ENCODE data around the gene IL34. TPM values are rescaled to one million over a fixed set of nuclear protein-coding genes. Genes with fewer than 3 reads are reported as not detected.
A peak's percentile ranks its signal among the peaks of the same experiment; 100 is the strongest.

The IL34 gene
- total and polyA plus RNA-seq, 9 donors: 6.2 to 10.9 (median 8.1) TPM

- WGBS (ENCODE audit: insufficient coverage): 72% methylated on average over 6 of the region's 14 CpGs
- Histone ChIP-seq H3K4me1 (ENCODE audit: control insufficient read depth, insufficient read depth, low read length) (peaks cover 66% of the 10 kb centered on the region), H3K9me3 (replicated peaks; ENCODE audit: control insufficient read depth, low read depth, low read length) (no peaks in the 10 kb centered on the region), H3K27me3 (ENCODE audit: control insufficient read depth, insufficient read depth, low read length) (no peaks in the 10 kb centered on the region), H3K27ac (ENCODE audit: low read length) (peak overlapping the region; percentile 29), H3K36me3 (ENCODE audit: control insufficient read depth, insufficient read depth, low read length) (peaks cover 59% of the 10 kb centered on the region), H3K4me3 (ENCODE audit: low read length) (peak overlapping the region; percentile 1)
- no peak for DNase-seq
Observed at GRCh38 chr16:70682239-70683145, 36.1 kb downstream of the IL34 start.

GRCh38 chr16:70683146-70683944 is 37.0 kb downstream of the IL34 start:
- H3K4me1 ChIP-seq (ENCODE audit: control insufficient read depth, insufficient read depth, low read length): peaks cover 74% of the 10 kb centered on the region
- 74% methylated on average over 11 of the region's 13 CpGs for WGBS (ENCODE audit: insufficient coverage)
- H3K27me3 ChIP-seq (ENCODE audit: control insufficient read depth, insufficient read depth, low read length): no peaks in the 10 kb centered on the region
- H3K4me3 ChIP-seq (ENCODE audit: low read length): peak overlapping the region; percentile 91
- no peaks in the 10 kb centered on the region for H3K9me3 ChIP-seq (replicated peaks; ENCODE audit: control insufficient read depth, low read depth, low read length)
- H3K36me3 ChIP-seq (ENCODE audit: control insufficient read depth, insufficient read depth, low read length): peaks cover 51% of the 10 kb centered on the region
- no peak for DNase-seq
- H3K27ac ChIP-seq (ENCODE audit: low read length): peak overlapping the region; percentile 29

GRCh38 chr16:70684146-70685060 is 38.0 kb downstream of the IL34 start:
- Histone ChIP-seq H3K9me3 (replicated peaks; ENCODE audit: control insufficient read depth, low read depth, low read length) (no peaks in the 10 kb centered on the region), H3K27ac (ENCODE audit: low read length) (peak overlapping the region; percentile 72), H3K27me3 (ENCODE audit: control insufficient read depth, insufficient read depth, low read length) (no peaks in the 10 kb centered on the region), H3K36me3 (ENCODE audit: control insufficient read depth, insufficient read depth, low read length) (peaks cover 40% of the 10 kb centered on the region), H3K4me1 (ENCODE audit: control insufficient read depth, insufficient read depth, low read length) (peaks cover 85% of the 10 kb centered on the region), H3K4me3 (ENCODE audit: low read length) (peak overlapping the region; percentile 91)
- 36% methylated on average over 5 of the region's 14 CpGs for WGBS (ENCODE audit: insufficient coverage)
- DNase-seq: no peak

GRCh38 chr16:70685061-70685937 is 38.9 kb downstream of the IL34 start:
- no peak for DNase-seq
- Histone ChIP-seq H3K27me3 (ENCODE audit: control insufficient read depth, insufficient read depth, low read length) (no peaks in the 10 kb centered on the region), H3K4me1 (ENCODE audit: control insufficient read depth, insufficient read depth, low read length) (peaks cover 91% of the 10 kb centered on the region), H3K9me3 (replicated peaks; ENCODE audit: control insufficient read depth, low read depth, low read length) (no peaks in the 10 kb centered on the region), H3K4me3 (ENCODE audit: low read length) (peak overlapping the region; percentile 91), H3K36me3 (ENCODE audit: control insufficient read depth, insufficient read depth, low read length) (peaks cover 35% of the 10 kb centered on the region), H3K27ac (ENCODE audit: low read length) (peak overlapping the region; percentile 72)
- under 1% methylated on average over 77 of the region's 90 CpGs for WGBS (ENCODE audit: insufficient coverage)

- Histone ChIP-seq H3K4me1 (ENCODE audit: control insufficient read depth, insufficient read depth, low read length) (peaks cover 91% of the 10 kb centered on the region), H3K36me3 (ENCODE audit: control insufficient read depth, insufficient read depth, low read length) (peaks cover 28% of the 10 kb centered on the region), H3K4me3 (ENCODE audit: low read length) (peak within 1 kb of the TSS; percentile 91), H3K27me3 (ENCODE audit: control insufficient read depth, insufficient read depth, low read length) (no peaks in the 10 kb centered on the region), H3K9me3 (replicated peaks; ENCODE audit: control insufficient read depth, low read depth, low read length) (no peaks in the 10 kb centered on the region), H3K27ac (ENCODE audit: low read length) (peak within 1 kb of the TSS; percentile 98)
- under 1% methylated on average over 64 of the region's 72 CpGs for WGBS (ENCODE audit: insufficient coverage)
- peak; percentile 96 for DNase-seq
Observed at GRCh38 chr16:70685938-70686375, 39.6 kb downstream of the IL34 start, which contains the start of gene MTSS2. MTSS2 (minus strand) TSS chr16:70686053; CDS start chr16:70685791, 262 bp downstream.

GRCh38 chr16:70686376-70687101 is 40.2 kb downstream of the IL34 start:
- DNase-seq: no peak
- WGBS (ENCODE audit: insufficient coverage): 29% methylated on average over 18 of the region's 29 CpGs
- Histone ChIP-seq H3K27ac (ENCODE audit: low read length) (peak overlapping the region; percentile 98), H3K27me3 (ENCODE audit: control insufficient read depth, insufficient read depth, low read length) (no peaks in the 10 kb centered on the region), H3K4me3 (ENCODE audit: low read length) (peak overlapping the region; percentile 46), H3K4me1 (ENCODE audit: control insufficient read depth, insufficient read depth, low read length) (peaks cover 91% of the 10 kb centered on the region), H3K9me3 (replicated peaks; ENCODE audit: control insufficient read depth, low read depth, low read length) (no peaks in the 10 kb centered on the region), H3K36me3 (ENCODE audit: control insufficient read depth, insufficient read depth, low read length) (peaks cover 24% of the 10 kb centered on the region)

GRCh38 chr16:70687102-70687511 is 40.7 kb downstream of the IL34 start:
- H3K27me3 ChIP-seq (ENCODE audit: control insufficient read depth, insufficient read depth, low read length): no peaks in the 10 kb centered on the region
- H3K36me3 ChIP-seq (ENCODE audit: control insufficient read depth, insufficient read depth, low read length): peaks cover 18% of the 10 kb centered on the region
- WGBS (ENCODE audit: insufficient coverage): 60% methylated on average over 1 of the region's 5 CpGs
- DNase-seq: peak; percentile 80
- peaks cover 91% of the 10 kb centered on the region for H3K4me1 ChIP-seq (ENCODE audit: control insufficient read depth, insufficient read depth, low read length)
- no peaks in the 10 kb centered on the region for H3K9me3 ChIP-seq (replicated peaks; ENCODE audit: control insufficient read depth, low read depth, low read length)
- H3K4me3 ChIP-seq (ENCODE audit: low read length): no peak overlapping the region
- H3K27ac ChIP-seq (ENCODE audit: low read length): peak overlapping the region; percentile 98

- WGBS (ENCODE audit: insufficient coverage): 62% methylated on average over 17 of the region's 18 CpGs
- no peak for DNase-seq
- no peak overlapping the region for H3K4me3 ChIP-seq (ENCODE audit: low read length)
Observed at GRCh38 chr16:70687671-70688245, 41.4 kb downstream of the IL34 start.

More at GRCh38 chr16:70687671-70688245, 41.4 kb downstream of the IL34 start:
- peaks cover 17% of the 10 kb centered on the region for H3K36me3 ChIP-seq (ENCODE audit: control insufficient read depth, insufficient read depth, low read length)
- H3K4me1 ChIP-seq (ENCODE audit: control insufficient read depth, insufficient read depth, low read length): peaks cover 91% of the 10 kb centered on the region
- no peaks in the 10 kb centered on the region for H3K27me3 ChIP-seq (ENCODE audit: control insufficient read depth, insufficient read depth, low read length)
- H3K9me3 ChIP-seq (replicated peaks; ENCODE audit: control insufficient read depth, low read depth, low read length): no peaks in the 10 kb centered on the region
- peak overlapping the region; percentile 98 for H3K27ac ChIP-seq (ENCODE audit: low read length)
